Skeletal muscle cell (primary cell): ENCODE results near the gene ZDHHC22.

ENCODE experiments used
- DNase-seq: peaks from one replicate; pipeline ENCODE4 v3.0.0-alpha.2; 2010; ENCODE audit warnings: low read depth
- H3K4me3 ChIP-seq: 2 replicates; pipeline ENCODE4 v1.5.1; 2011; ENCODE audit warnings: low read depth, mild to moderate bottlenecking, control low read depth, low read length, moderate library complexity

The ZDHHC22 gene

GRCh38 chr14:77088645-77089044 lies 52.9 kb downstream of the ZDHHC22 start:
- no peak overlapping the region for H3K4me3 ChIP-seq
- DNase-seq, result no peak

DNA sequence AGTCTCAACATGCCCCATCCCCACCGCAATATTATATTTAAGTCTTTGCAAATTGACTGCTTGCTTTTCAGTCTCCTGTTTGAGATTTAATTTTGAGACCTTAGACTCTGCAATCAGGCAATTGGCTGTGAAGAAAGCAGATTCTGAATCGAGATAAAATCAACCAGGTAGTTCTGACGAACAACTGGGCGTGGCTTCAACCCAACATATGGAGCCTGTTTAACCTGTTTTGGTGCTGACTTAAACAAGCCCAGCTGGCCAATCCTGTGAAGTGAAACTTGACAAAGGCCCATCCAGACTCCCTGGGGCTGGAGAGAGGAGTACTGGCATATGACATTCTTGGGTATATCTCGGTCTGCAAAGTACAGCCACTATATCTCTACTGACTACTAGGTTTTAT lies 53.4 kb downstream of the ZDHHC22 start:
- no peak for DNase-seq
- no peak overlapping the region for H3K4me3 ChIP-seq

DNA sequence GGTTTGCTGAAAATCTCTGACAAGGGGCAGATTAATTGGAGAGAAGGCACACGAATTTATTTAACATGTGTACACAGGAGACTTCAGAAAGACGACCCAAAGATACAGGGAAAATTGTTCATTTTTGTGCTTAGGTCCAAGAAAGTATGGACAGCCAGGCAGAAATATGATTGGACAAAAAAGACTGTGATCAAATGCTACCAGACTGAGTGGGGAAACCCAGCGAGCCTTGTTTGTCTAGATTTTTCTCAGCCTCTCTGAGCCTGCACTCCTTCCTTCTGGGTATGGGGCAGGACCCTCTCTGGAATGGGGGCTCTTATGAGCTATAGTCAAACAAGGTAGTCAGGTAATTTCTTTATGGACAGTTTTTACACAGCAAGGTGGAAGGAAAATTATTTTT lies 54.0 kb downstream of the ZDHHC22 start:
- DNase-seq, result no peak

GRCh38 chr14:77086951-77087350 lies 54.6 kb downstream of the ZDHHC22 start:
- DNase-seq, result no peak
- H3K4me3 ChIP-seq, result no peak overlapping the region

More for the DNA sequence above, 54.0 kb downstream of the ZDHHC22 start:
- no peak overlapping the region for H3K4me3 ChIP-seq

DNA sequence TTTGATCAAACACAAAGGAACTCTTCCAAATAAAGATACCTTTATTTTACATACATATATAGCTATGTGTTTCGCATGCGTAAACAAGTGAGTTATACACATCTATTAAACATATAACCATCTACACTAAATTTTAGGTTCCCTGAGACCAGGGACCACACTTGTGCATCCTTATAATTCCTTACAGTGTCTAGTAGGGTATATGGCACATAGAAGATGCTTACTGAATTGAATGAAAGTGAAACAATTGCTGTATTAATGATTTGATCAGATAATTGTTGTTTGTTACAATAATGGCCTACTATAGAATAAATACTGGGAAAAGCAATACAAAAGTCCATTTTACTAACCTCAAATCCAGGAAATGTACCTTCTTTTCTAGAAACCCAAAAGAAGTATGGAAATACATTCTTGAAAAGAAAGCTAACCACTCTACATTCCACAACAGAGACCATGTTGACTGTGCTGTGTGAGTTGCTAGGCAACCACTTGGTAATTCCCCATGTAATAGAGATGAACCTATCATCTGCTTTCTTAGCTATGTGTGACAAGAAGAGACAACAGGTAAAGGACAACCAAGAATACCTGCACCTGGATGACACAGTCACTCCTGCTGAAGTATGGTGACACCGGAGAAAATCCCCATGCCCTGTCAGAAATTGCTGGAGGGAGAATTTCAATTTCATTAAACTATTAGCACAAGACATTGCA lies 55.4 kb downstream of the ZDHHC22 start:
- no peak overlapping the region for H3K4me3 ChIP-seq
- DNase-seq, result no peak

DNA sequence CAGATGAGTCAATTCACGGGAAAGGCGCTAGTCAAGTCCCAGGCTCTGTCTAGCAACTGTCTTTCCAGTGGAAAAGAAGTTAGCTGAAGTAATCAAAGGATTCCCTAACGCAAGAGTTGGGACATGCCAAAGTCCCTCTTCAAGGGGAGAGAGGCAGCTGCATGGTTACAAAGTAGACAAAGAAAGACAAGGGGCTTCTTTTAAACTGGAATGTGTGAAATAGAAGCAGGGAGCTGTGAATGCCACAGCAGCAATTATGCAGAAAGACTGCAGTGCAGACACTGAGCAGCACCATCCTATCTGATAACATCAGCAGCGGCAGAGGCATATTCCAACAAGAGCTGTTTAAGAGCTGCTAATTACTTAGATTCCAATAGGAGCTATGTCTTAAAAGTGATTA lies 56.1 kb downstream of the ZDHHC22 start:
- DNase-seq, result no peak
- no peak overlapping the region for H3K4me3 ChIP-seq

- no peak for DNase-seq
- H3K4me3 ChIP-seq, result no peak overlapping the region
These were observed 56.6 kb downstream of the ZDHHC22 start for GRCh38 chr14:77084985-77085384.

DNA sequence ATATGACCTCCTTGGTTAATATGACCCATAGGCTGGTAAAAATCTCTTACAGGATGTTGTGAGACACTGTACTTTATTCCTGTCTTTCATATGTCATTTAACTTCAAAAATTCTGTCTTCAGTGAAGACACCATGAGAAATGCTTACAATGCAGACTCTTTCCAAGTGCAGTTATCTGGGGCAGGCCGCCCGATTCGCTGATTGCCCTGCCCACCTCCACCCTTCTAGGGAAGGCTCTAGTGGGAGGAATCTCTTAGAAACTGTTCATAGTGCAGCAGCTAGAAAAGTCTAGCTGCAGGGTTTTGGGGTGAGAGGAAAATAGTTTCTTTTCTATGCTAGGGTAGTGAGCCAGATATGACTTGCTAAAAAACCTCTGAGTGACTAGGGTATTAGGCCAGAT lies 58.5 kb downstream of the ZDHHC22 start:
- no peak for DNase-seq
- no peak overlapping the region for H3K4me3 ChIP-seq

DNA sequence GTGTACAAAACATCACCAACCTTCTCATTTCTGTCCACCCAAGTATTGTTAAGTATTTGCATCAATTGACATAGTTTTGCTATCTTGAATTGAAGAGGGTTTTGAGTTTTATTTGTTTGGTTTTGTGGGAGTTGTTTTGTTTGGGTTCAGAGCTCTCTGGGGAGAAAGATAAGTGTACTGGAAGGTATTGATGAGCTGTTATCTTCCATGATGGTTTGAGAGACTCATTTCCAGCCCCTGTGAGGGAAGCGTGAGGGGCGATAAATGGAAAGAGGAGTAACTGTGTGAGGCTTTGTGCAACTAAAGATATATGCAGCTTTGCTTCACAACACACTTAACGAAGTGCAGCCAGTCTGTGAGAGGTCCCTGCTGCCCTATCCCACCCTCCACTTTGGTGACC lies 59.2 kb downstream of the ZDHHC22 start:
- DNase-seq, result no peak
- H3K4me3 ChIP-seq, result no peak overlapping the region
